NCI-H2081 treated with DMSO at 0.1 percent for 48 hours (cell line): ENCODE measurements around the gene FAM120A.
A peak's percentile ranks its signal among the peaks of the same experiment; 100 is the strongest.

Experiments
- DNase-seq: peaks from one replicate; lab custom pipeline; 2025; lab: John Stamatoyannopoulos, UW

The FAM120A gene

DNA sequence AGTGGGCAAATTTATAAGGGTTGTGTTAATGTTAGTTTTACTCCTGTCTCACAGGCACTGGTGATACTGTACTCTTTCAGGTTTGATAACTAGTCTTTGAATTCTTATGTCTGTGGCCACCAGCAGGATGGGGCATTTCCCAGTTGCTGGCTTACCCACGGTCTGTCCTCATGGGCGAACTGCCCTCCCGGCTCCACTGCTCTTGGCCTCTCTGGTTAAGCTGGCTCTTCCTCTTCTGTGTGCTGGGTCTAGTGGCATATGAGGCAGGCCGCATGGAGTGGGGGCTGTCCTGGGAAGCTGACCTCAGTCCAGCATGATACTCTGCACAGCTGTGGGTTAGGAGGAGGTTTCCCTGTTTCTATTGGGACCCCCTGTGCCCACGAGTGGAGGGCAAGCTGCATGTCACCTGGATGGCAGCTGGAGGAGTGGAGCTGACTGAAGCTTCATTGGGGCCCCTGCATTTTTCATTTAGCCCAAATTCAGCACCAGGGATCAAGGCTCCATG is 144.4 kb downstream of the FAM120A start:
- DNase-seq = no peak

GRCh38 chr9:93596399-93596798 is 144.9 kb downstream of the FAM120A start:
- DNase-seq = no peak

- DNase-seq = no peak
Observed at GRCh38 chr9:93597142-93597706, 145.7 kb downstream of the FAM120A start.

DNA sequence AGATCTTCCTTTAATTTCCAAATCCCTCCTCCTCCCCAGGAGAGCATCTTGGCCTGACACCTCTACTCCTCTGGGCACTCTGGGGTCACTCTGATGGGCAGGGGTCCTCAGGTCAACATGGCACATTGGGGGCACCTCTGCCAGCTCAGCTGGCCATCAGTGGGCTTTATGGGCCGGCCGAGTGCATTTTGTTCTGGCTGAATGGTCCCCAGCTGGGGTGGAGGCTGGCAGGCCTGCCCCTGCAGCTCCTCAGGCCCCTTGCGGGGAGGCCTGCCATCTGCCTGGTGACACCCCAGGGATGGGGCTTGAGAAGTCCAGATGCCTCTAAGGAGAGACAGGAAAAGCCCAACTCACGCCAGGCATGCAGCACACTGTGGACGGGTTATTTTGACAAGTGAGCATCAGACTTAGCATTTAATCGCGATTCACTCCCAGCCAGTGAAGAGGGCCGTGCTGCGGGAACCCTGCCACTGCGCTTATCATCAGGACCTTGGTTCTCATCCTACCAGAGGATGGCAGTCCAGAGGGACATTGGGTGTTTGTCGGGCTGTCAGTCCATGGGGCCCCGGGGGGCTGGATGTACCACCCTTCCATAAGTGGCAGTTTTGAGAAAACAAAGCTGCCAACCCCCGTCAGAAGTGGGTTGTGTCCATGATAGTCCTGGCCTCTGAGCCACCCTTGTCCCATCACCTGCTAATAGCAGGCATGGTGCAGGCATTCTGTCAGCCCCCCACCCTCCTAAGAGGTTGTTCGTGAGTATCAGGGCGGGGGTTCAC is 146.6 kb downstream of the FAM120A start:
- no peak for DNase-seq

GRCh38 chr9:93598647-93599241 is 147.3 kb downstream of the FAM120A start:
- no peak for DNase-seq

GRCh38 chr9:93599571-93600403 is 148.3 kb downstream of the FAM120A start:
- DNase-seq = no peak

DNA sequence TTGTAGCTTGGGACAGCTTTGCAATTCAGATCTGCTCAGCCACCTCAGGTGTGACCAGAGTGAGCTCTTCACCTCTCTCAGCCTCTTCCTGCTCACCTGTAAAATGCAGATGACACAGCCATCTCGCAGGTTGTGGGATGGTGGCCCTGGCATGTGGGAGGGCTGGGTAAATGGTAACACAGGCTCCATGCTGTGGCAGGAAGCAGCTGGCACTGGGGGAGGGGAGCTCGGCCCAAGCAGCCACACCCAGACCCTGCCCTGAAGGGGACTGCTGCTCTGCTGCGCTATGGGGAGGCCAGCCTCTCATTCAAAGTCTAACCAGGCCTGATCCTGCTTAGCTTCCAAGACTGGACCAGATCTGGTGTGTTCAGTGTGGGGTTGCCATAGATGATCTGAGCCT is 149.0 kb downstream of the FAM120A start:
- DNase-seq = peak; percentile 47

DNA sequence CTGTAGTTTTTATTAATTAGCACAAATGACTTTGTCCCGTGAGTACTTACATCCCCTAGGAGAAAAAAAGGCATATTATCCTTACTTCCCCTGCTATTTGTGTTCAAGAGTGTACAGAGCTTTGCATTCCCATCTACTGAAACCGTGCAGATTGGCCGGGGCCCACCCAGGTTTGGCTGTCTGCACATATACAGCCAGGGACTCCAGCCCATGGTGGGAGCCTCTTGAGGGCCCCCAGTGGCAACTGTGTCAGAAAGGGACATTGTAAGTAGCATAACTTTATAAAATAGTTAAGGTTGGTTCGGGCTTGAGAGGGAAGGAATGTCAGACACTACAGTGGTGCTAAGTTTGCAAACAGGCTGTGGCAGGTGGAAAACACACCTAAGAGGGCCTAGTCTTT is 149.6 kb downstream of the FAM120A start:
- no peak for DNase-seq

- no peak for DNase-seq
Observed at GRCh38 chr9:93601666-93602065, 150.2 kb downstream of the FAM120A start.

- DNase-seq = no peak
Observed at GRCh38 chr9:93603011-93603410, 151.5 kb downstream of the FAM120A start.

DNA sequence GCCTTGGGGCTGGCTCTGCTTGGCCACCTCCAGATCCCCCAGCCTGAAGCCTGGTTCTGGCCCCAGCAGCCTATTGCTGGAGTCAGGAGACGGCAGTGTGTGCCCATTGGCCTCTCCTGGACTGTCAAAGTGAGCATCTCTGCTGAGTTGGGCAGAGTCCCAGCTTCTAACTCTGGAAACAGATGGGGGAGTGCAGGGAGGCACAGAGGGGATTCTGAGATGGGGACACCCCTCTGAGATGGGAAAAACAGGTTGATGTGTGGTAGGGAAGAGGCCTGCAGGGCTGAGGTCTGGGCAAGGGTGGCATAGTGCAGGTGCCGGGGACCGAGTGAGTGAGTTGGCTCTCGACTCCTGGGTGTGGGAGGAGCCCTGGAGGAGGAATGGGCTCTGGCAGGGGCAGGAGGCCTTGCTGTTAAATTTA is 152.4 kb downstream of the FAM120A start:
- no peak for DNase-seq

- no peak for DNase-seq
Observed at GRCh38 chr9:93606187-93606586, 154.7 kb downstream of the FAM120A start.

GRCh38 chr9:93610206-93610605 is 158.7 kb downstream of the FAM120A start:
- no peak for DNase-seq

DNA sequence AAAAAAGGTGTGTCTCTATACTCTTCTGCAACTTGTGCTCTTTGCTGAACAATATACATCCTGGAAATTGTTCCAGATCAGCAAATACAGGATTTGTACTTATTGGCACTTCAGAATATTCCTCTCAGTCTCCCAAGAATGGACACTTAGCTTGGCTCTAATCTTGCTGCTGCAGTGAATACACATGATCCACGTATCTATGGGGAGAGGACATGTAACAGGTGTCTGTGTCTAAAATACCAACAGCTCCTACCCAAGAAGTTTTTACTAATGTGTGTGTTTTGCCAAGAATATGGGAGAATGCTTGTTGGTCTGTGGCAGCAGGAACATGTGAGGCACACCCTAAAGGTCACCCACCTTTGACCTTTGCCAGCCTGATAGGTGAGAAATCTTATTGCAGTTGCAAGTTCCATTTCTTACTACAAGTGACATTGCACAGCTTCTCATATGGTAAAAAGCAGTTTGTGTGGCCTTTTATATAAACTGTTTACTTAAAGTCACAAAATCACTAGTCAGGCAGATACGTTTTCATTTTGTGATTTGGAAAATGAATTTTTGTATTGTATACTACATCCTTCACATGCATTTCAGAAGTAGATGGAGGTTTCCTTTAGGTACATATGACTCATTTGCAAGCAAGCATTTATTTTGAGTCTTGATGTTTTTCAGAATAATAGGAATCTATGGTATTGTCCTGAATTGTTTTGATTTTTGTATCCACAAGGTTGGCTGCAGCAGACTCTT is 160.7 kb downstream of the FAM120A start:
- DNase-seq = no peak

- DNase-seq = peak; percentile 80
Observed at GRCh38 chr9:93612796-93613154, 161.3 kb downstream of the FAM120A start.

- no peak for DNase-seq
Observed at GRCh38 chr9:93613174-93613573, 161.7 kb downstream of the FAM120A start.

DNA sequence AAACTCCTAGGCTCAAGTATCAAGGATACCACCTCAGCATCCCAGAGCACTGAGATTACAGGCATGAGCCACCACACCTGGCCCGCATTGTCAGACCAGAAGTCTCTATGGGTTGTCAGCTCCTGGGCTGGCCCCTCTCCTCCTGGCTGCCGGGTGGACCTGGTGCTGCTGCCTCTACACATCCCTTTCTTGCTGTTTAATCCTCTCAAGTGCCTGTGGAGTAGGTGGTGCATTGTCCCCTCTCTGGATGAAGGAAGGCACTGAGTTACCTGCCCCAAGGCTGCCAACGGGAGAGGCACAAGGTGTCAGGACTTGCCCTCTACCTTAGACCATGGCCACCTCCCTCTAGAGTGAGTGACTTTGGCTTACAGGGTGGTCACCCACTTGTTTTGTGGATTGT is 162.3 kb downstream of the FAM120A start:
- DNase-seq = no peak

- no peak for DNase-seq
Observed at GRCh38 chr9:93614830-93615468, 163.5 kb downstream of the FAM120A start.
